C4-2B (cell line): Measurements from ENCODE around the gene RACGAP1.

Experiments used
- H3K27ac ChIP-seq: fragments of 450-650 bp; 2 replicates; pipeline ENCODE4 v1.5.1; 2017
- ZFX ChIP-seq: fragments of 450-650 bp; IDR thresholded peaks from 2 replicates; pipeline ENCODE4 v1.6.1; 2017
- TF ChIP-seq, protein P1 (sequence below): fragments of 450-650 bp; conservative IDR thresholded peaks from 2 replicates; pipeline ENCODE4 v1.5.1; 2017; ENCODE audit warnings: mild to moderate bottlenecking

RACGAP1 gene

DNA sequence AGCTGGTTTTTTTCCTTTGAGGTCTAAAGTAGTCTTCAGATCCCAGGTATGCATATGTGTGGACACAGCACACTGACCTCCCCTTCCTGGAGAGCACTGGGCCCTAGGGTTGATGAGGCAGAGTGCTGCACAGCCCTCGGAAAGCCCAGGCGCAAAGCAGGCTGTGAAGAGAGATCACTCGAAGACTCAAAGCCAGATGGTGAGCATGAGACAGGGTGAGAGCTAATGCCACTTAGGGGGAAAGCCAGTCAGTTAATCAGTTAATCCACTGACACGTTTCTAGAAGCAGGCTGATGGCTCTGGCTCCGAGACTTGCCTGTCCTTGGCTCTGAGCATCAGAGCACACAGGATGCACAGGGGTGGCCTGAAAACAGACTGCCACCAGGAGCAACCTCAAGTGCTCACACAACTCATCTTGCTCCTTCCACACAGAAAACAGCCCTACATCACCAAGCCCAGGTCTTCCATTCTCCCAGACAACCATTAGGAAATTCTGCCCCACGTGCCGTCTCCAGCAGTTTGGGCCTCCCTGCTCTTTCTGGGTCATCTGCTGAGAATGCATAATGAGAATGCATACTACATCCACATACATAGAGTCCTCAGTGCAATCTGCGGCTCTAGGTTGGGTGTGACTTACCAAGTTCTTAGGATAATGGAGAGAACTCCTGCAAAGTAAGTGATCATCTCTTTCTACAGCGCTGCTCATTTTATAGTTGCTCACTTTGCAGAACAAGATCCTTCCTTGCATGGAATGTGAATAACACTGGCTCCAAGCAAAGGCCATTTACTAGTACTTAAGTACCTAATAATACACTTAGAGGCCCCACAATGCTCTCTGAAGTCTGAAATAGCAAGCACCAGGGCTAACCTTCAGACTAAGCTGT is 40.6 kb downstream of the RACGAP1 start:
- H3K27ac ChIP-seq, result no peak overlapping the region
- TF ChIP-seq, protein P1, sequence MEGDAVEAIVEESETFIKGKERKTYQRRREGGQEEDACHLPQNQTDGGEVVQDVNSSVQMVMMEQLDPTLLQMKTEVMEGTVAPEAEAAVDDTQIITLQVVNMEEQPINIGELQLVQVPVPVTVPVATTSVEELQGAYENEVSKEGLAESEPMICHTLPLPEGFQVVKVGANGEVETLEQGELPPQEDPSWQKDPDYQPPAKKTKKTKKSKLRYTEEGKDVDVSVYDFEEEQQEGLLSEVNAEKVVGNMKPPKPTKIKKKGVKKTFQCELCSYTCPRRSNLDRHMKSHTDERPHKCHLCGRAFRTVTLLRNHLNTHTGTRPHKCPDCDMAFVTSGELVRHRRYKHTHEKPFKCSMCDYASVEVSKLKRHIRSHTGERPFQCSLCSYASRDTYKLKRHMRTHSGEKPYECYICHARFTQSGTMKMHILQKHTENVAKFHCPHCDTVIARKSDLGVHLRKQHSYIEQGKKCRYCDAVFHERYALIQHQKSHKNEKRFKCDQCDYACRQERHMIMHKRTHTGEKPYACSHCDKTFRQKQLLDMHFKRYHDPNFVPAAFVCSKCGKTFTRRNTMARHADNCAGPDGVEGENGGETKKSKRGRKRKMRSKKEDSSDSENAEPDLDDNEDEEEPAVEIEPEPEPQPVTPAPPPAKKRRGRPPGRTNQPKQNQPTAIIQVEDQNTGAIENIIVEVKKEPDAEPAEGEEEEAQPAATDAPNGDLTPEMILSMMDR, result no peak
- no peak for TF ChIP-seq ZFX

DNA sequence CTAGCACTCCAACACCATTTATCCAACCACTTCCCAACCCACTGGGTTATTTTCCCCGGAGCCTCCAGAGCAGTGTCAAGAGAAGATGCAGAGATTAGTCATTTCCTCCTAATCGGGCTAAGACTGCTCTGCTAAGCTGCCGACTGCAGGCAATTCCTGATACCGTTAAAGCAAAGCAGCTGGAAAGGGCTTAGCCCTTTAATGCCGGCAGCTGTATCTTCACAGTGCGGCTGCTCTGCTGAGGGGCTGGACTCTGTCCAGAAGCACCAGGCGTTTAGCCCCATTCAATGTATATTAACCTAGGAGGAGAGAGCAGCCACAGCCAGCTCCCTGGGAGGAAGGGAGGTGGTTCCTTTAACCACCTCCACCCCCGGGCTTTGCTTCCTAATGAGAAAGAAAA is 41.4 kb downstream of the RACGAP1 start:
- TF ChIP-seq, protein P1, result no peak
- no peak overlapping the region for H3K27ac ChIP-seq

DNA sequence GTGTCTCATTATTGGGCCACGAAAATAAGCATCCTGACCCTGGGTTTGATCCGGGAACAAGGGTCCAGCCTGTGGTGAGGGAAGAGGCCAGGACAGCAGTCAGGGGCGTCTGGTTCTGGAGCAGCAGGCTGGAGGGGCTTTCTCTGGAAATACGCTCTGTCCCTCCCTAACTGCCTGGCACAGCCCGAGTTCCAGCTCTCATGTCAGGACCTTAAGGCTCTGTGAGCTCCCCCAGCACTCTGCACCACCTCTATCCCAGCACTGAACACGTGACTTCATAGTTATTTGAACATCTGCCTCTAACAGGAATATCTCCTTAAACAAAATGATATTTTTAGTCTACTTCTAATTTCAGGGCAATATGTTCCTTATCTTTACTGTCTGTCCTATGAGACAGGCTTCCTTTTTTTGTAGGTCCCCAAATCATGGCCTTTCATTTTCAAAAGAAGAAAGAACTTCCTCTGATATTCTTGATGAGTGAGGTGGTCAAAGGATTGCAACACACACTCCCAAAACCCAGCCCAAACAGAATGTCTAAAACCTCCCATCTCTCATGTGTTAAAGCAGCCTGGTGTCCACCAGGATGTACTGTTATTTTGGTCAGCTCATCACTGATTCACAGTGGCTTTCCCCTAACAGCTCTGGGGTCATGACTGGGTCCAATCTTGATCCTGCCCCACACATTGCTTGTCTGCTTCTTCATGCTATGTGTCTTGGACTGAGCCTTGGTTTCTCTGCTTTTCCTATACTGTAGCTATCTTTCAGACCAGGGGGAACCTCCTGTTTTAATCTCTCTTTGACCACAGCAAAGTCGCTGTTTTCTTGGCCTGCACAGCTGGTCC is 42.8 kb downstream of the RACGAP1 start:
- no peak overlapping the region for H3K27ac ChIP-seq

DNA sequence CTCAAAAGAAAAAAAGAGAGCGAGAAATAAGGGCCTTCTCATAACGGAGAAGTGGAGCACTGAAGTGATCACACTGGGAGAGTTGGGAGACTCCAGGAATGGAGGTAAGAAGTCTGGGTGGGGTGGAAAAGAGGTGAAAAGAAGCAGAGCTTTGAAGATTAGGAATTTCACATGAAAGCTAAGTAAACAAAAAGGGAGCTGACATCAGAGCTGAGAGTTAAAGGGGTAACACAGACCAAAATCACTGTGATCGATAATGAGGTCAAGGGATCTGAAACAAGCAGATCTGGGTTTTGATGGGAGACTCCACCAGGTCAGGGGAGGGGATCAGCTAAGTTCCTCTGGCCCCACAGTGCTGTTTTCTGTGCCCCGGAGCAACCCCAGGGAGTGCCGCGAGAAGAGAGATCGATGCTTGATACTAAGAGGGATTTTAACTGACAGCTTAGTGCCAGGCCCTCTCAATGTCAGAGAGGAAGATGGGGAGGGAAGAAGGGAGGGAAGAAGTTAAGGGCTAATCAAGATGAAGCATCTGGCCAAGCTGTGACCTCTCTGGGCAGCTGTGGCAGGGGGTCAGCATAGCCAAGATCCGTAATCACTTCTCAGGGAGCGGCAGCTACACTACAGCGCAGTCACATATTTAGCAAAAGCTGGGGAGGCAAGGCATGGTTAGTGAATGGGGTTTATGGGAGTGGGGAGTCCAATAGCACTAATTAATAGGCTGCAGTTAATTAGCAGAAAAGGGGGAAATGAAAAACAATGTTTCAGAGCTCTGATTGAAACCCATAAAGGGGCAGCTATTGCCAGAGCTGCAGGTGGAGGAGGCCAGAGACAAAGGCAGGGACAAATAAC is 44.6 kb downstream of the RACGAP1 start:
- no peak for TF ChIP-seq ZFX
- TF ChIP-seq, protein P1, result no peak
- H3K27ac ChIP-seq, result no peak overlapping the region

More for the DNA sequence above, 42.8 kb downstream of the RACGAP1 start:
- TF ChIP-seq ZFX, result no peak
- TF ChIP-seq, protein P1, result no peak

DNA sequence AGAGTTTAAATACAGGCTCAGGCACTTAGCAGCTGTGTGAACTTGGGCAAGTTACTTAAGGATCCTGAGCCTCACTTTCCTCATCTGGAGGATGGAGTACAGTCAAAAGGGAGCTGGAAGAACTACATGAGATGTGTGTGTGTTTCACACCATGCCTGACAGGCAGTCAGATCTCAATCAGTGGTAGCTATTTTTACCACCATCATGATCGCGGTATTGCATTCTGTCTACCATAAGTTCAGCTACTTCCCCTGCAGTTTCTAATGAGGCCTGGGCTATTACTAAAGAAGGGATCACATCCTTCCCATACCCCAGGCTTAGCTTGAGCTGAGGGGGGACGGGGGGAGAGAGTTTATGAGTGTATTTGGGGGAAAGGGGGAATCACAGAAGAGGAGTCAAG is 45.5 kb downstream of the RACGAP1 start:
- TF ChIP-seq, protein P1, result no peak
- TF ChIP-seq ZFX, result no peak
- H3K27ac ChIP-seq, result no peak overlapping the region

DNA sequence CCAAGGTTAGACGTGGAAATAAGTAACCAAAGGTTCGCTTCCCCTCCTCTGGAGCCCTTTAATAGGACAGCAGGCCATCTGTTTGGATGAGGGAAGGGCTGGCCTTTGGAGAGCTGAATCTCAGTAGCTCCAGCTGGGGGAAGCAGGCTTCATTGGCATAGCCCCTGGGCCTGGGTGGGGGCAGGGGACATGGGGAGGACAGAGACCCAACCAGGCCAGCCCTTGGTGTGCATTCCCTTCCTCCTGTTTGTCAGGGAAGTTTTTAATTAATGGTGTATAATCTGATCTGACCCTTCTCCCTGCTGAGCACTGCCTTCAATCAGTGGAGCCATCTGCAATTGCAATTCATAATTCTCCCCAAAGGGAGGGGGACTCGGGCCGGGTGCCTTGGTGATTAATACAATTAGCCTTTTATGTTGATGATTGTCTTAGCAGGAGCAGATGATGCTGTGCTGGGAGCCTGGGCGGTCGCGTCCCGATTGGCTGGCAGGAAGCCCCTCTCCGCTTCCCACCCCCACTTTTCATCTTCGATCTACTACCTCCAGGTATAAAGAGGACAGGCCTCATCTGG is 46.2 kb downstream of the RACGAP1 start:
- TF ChIP-seq ZFX, result no peak
- TF ChIP-seq, protein P1, result no peak
- H3K27ac ChIP-seq, result no peak overlapping the region
